GM12878 (cell line): Measurements from ENCODE around the gene DNAH2. TPM values are rescaled to one million over a fixed set of nuclear protein-coding genes. Genes with fewer than 3 reads are reported as not detected.

Source experiments
- ATAC-seq: fragments of 200-7000 bp; cut with Tn5 transposase; 3 replicates; pipeline ENCODE4 v1.9.1; 2020; ENCODE audit warnings: mild to moderate bottlenecking, moderate library complexity
- BruUV-seq: library from RNA; stranded (reverse); fragments of 400-500 nt; replicated peaks from 2 replicates; lab custom pipeline; 2021; lab: Mats Ljungman, UMichigan
- CTCF ChIA-PET: fragments of 300-600 bp; sonication (Branson Sonifier 250); formaldehyde crosslinking; extraction: SDS; loops from one replicate; lab custom pipeline; 2021; ENCODE audit warnings: inconsistent platforms; lab: Yijun Ruan, JAX
- POLR2A ChIA-PET: fragments of 350-600 bp; formaldehyde crosslinking; extraction: SDS; loops from one replicate; lab custom pipeline; 2021; ENCODE audit warnings: inconsistent platforms; lab: Charles Lee
- RAD21 ChIA-PET: fragments of 300-600 bp; sonication (Branson Sonifier 250); formaldehyde crosslinking; loops from one replicate; lab custom pipeline; 2023; ENCODE audit warnings: antibody characterized with exemption; ENCODE audit not compliant: unreplicated experiment; lab: Charles Lee
- SMC1A ChIA-PET: fragments of 300-600 bp; sonication (Branson Sonifier 250); formaldehyde crosslinking; loops from one replicate; lab custom pipeline; 2023; ENCODE audit not compliant: unreplicated experiment, uncharacterized antibody; lab: Charles Lee
- DNase-seq: peaks from one replicate; pipeline ENCODE4 v3.0.0-alpha.2; 2011; ENCODE audit warnings: low read depth, low spot score
- FAIRE-seq: peaks from 3 replicates; lab custom pipeline; 2011; peaks lifted over from hg19 to GRCh38; lab: Jason Lieb, UNC
- H2AFZ ChIP-seq: 2 replicates; pipeline ENCODE4 v1.6.0; 2011; ENCODE audit warnings: low read depth, low read length, control low read depth; ENCODE audit not compliant: control insufficient read depth
- H3K27ac ChIP-seq: 2 replicates; pipeline ENCODE4 v1.5.1; 2011; ENCODE audit warnings: control low read depth; ENCODE audit not compliant: control insufficient read depth, insufficient read depth
- H3K27me3 ChIP-seq, 2 experiments: replicated peaks in 1 of 2; 2 replicates each; pipeline versions ENCODE4 v1.6.0 to v1.6.1; 2011; ENCODE audit warnings: low read length in 1 of 2; ENCODE audit not compliant: control insufficient read depth in 2 of 2, insufficient read depth in 2 of 2
- H3K36me3 ChIP-seq, 2 experiments: 2 replicates each; pipeline ENCODE4 v1.5.1; 2011; ENCODE audit warnings: low read length in 1 of 2; ENCODE audit not compliant: control insufficient read depth in 2 of 2, insufficient read depth in 2 of 2
- H3K4me1 ChIP-seq: 2 replicates; pipeline ENCODE4 v1.6.1; 2011; ENCODE audit warnings: mild to moderate bottlenecking, low read length, moderate library complexity, mixed read lengths; ENCODE audit not compliant: control insufficient read depth, insufficient read depth
- H3K4me2 ChIP-seq: 2 replicates; pipeline ENCODE4 v1.6.0; 2011; ENCODE audit warnings: control low read depth; ENCODE audit not compliant: control insufficient read depth, insufficient read depth
- H3K4me3 ChIP-seq: fragments of 200-600 bp; sonication (generic); 2 replicates; pipeline ENCODE4 v1.5.1; 2016
- H3K79me2 ChIP-seq: 2 replicates; pipeline ENCODE4 v1.6.0; 2011; ENCODE audit warnings: low read length; ENCODE audit not compliant: control insufficient read depth, insufficient read depth
- H3K9ac ChIP-seq: 2 replicates; pipeline ENCODE4 v1.8.0; 2011; ENCODE audit warnings: low read length, control low read depth, mixed read lengths; ENCODE audit not compliant: control insufficient read depth, insufficient read depth
- H3K9me3 ChIP-seq: replicated peaks from 3 replicates; pipeline ENCODE4 v1.5.1; 2011; ENCODE audit warnings: mild to moderate bottlenecking, low read length; ENCODE audit not compliant: control insufficient read depth, insufficient read depth
- H4K20me1 ChIP-seq: 2 replicates; pipeline ENCODE4 v1.6.0; 2011; ENCODE audit not compliant: control insufficient read depth, insufficient read depth
- CEBPB ChIP-seq, 2 experiments: fragments of 150-350 bp in 1 of 2; IDR thresholded peaks; 2 replicates each; pipeline ENCODE4 v1.6.1; 2012 to 2014; ENCODE audit warnings: low read depth in 2 of 2, low read length in 2 of 2, borderline replicate concordance in 1 of 2, inconsistent platforms in 1 of 2
- JUNB ChIP-seq: IDR thresholded peaks from 2 replicates; pipeline ENCODE4 v1.6.1; 2016; ENCODE audit warnings: antibody characterized with exemption, mild to moderate bottlenecking
- POLR2AphosphoS5 ChIP-seq: IDR thresholded peaks from 2 replicates; pipeline ENCODE4 v1.6.1; 2011; ENCODE audit warnings: mild to moderate bottlenecking, low read length, inconsistent platforms
- POU2F2 ChIP-seq: IDR thresholded peaks from 3 replicates; pipeline ENCODE4 v1.6.1; 2011; ENCODE audit warnings: low read depth, mild to moderate bottlenecking, low read length, borderline replicate concordance
- SREBF1 ChIP-seq: IDR thresholded peaks from 2 replicates; pipeline ENCODE4 v1.6.1; 2012; ENCODE audit warnings: mild to moderate bottlenecking, low read length
- YY1 ChIP-seq: IDR thresholded peaks from 2 replicates; pipeline ENCODE4 v1.6.1; 2011; ENCODE audit warnings: low read depth, mild to moderate bottlenecking, low read length
- WGBS: methylation state at CpG from one replicate; pipeline ENCODE4 v1.1.6; 2016; ENCODE audit warnings: low lambda C conversion rate; ENCODE audit not compliant: insufficient replicate concordance, insufficient coverage; ENCODE audit errors: missing lambda C conversion rate; 5-methylcytosine and 5-hydroxymethylcytosine counted together
- in situ Hi-C: fragments of 300-500 bp; cut with MboI; formaldehyde crosslinking; loops from 9 replicates; pipeline ENCODE4 v1.14.3; 2018; ENCODE audit warnings: mixed read lengths
- intact Hi-C: fragments of 100-400 bp; cut with micrococcal nuclease; formaldehyde crosslinking; loops from one replicate; pipeline ENCODE4 v1.14.2; 2022; ENCODE audit not compliant: unreplicated experiment
- polyA plus RNA-seq, 11 experiments: library from polyadenylated mRNA; depleted of rRNA in 4 of 11; unstranded in 6 of 11; stranded (reverse) in 5 of 11; fragments of >200 nt; fragmentation: Nextera tagmentation in 4 of 11; fragmentation: Illumina TruSeq in 1 of 11; extraction: Ambion mirVana in 4 of 11; extraction: Trizol in 1 of 11; gene quantifications; 1 replicate in 1 of 11; 2 replicates in 10 of 11; pipeline versions ENCODE4 v1.2.1 to v1.2.3, GENCODE V29; 2011 to 2016; ENCODE audit warnings: inconsistent platforms in 2 of 11, missing spikeins in 2 of 11, low read depth in 1 of 11
- total RNA-seq, 4 experiments: library from RNA; depleted of rRNA in 3 of 4; stranded (reverse); fragments of >200 nt in 3 of 4; fragmentation: Illumina TruSeq in 1 of 4; extraction: Trizol in 1 of 4; gene quantifications; 2 replicates each; pipeline versions ENCODE4 v1.2.1 to v1.2.3, GENCODE V29; 2013 to 2021
- TF ChIP-seq, protein P1 (sequence below): fragments of 450-650 bp; formaldehyde crosslinking; IDR thresholded peaks from 2 replicates; pipeline ENCODE4 v1.4.0; 2022; ENCODE audit warnings: mild to moderate bottlenecking, moderate library complexity
- TF ChIP-seq, protein P2 (sequence below): fragments of 450-650 bp; IDR thresholded peaks from 2 replicates; pipeline ENCODE4 v1.6.1; 2018; ENCODE audit warnings: mild to moderate bottlenecking, low read depth, moderate library complexity; ENCODE audit not compliant: partially characterized antibody

The DNAH2 gene
- total and polyA plus RNA-seq, 10 of the 15 experiments (the other 5 are each of a cell fraction or from before 2014, with no cell fraction given), result not detected

DNA sequence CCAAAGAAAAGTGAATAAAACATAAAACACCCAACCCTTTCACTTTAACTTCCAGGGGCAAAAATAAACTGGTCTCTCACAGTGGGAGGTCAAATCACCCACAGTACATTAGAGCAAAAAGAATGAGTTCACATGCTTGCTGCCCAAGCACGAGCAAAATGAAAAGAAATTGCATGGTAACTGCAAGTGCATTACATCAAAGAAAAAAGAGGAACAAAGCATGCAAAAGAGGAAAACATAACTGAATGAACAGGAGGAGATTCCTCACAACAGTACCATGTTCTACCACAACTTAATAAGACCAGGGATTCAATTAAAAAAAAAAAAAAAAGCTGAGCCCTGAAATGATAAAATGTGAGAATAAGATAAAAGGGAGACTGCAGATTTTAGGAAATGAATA is 12.3 kb downstream of the DNAH2 start (continued):
- TF ChIP-seq, protein P1, sequence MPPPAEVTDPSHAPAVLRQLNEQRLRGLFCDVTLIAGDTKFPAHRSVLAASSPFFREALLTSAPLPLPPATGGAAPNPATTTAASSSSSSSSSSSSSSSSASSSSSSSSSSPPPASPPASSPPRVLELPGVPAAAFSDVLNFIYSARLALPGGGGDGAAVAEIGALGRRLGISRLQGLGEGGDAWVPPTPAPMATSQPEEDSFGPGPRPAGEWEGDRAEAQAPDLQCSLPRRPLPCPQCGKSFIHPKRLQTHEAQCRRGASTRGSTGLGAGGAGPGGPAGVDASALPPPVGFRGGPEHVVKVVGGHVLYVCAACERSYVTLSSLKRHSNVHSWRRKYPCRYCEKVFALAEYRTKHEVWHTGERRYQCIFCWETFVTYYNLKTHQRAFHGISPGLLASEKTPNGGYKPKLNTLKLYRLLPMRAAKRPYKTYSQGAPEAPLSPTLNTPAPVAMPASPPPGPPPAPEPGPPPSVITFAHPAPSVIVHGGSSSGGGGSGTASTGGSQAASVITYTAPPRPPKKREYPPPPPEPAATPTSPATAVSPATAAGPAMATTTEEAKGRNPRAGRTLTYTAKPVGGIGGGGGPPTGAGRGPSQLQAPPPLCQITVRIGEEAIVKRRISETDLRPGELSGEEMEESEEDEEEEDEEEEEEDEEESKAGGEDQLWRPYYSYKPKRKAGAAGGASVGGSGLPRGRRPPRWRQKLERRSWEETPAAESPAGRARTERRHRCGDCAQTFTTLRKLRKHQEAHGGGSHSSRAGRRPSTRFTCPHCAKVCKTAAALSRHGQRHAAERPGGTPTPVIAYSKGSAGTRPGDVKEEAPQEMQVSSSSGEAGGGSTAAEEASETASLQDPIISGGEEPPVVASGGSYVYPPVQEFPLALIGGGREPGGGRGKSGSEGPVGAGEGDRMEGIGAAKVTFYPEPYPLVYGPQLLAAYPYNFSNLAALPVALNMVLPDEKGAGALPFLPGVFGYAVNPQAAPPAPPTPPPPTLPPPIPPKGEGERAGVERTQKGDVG (CRISPR knock-in tag), result no peak

DNA sequence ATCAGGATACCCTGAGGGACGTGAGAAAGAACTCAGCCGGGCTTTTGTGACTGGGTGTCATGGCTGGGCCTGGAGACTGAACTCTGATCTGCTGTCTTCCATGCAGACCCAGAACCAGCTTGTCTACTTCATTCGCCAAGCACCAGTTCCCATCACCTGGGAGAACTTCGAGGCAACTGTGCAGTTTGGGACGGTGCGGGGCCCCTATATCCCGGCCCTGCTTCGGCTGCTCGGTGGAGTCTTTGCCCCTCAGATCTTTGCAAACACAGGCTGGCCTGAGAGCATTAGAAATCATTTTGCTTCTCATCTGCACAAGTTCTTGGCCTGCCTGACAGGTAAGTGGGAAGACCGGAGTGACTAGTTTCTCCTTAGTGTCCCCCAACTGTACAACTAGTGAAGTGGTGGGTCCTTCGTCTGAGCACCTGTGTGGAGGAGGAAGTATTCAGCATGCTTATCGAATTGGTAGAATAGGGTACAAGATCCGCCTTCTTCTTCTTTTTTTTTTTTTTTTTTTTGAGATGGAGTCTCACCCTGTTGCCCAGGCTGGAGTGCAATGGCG is 15.5 kb downstream of the DNAH2 start:
- POLR2A ChIA-PET, result no interaction called here
- H3K27me3 ChIP-seq, result peaks cover 0 to 3% of the 10 kb centered on the region in 2 experiments; a peak in 2 of 4 replicates
- CTCF ChIA-PET, result no interaction called here
- BruUV-seq, result no TSS peak
- H3K9ac ChIP-seq, result no peak overlapping the region
- intact Hi-C loops, result no loop called here
- no peak overlapping the region for H3K4me3 ChIP-seq
- in situ Hi-C loops, result no loop called here
- H3K27ac ChIP-seq, result no peak overlapping the region
- ATAC-seq, result no peak
- H3K4me2 ChIP-seq, result no peak overlapping the region
- TF ChIP-seq POU2F2 (no peak), YY1 (no peak), SREBF1 (no peak), POLR2AphosphoS5 (no peak), CEBPB (IDR thresholded peaks at IDR 0.05; ENCODE audit: borderline replicate concordance in 1 of 2, low read depth in 2 of 2, low read length in 2 of 2) (no peak), JUNB (no peak)
- TF ChIP-seq, protein P2, sequence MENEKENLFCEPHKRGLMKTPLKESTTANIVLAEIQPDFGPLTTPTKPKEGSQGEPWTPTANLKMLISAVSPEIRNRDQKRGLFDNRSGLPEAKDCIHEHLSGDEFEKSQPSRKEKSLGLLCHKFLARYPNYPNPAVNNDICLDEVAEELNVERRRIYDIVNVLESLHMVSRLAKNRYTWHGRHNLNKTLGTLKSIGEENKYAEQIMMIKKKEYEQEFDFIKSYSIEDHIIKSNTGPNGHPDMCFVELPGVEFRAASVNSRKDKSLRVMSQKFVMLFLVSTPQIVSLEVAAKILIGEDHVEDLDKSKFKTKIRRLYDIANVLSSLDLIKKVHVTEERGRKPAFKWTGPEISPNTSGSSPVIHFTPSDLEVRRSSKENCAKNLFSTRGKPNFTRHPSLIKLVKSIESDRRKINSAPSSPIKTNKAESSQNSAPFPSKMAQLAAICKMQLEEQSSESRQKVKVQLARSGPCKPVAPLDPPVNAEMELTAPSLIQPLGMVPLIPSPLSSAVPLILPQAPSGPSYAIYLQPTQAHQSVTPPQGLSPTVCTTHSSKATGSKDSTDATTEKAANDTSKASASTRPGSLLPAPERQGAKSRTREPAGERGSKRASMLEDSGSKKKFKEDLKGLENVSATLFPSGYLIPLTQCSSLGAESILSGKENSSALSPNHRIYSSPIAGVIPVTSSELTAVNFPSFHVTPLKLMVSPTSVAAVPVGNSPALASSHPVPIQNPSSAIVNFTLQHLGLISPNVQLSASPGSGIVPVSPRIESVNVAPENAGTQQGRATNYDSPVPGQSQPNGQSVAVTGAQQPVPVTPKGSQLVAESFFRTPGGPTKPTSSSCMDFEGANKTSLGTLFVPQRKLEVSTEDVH, result no peak
- H3K79me2 ChIP-seq, result no peaks in the 10 kb centered on the region
- SMC1A ChIA-PET, result no interaction called here
- DNase-seq, result no peak
- no peaks in the 10 kb centered on the region for H3K4me1 ChIP-seq
- WGBS, result 65% methylated on average over 13 of the region's 14 CpGs
- no peak for FAIRE-seq
- no peaks in the 10 kb centered on the region for H3K9me3 ChIP-seq
- H4K20me1 ChIP-seq, result no peaks in the 10 kb centered on the region
- H2AFZ ChIP-seq, result no peak overlapping the region
- H3K36me3 ChIP-seq, result no peaks in the 10 kb centered on the region
- RAD21 ChIA-PET, result no interaction called here
